ENCODE data around the gene PACRG. TPM values are rescaled to one million over a fixed set of nuclear protein-coding genes. Genes with fewer than 3 reads are reported as not detected.

PACRG gene
- total RNA-seq, 1 experiment from 2014 or later = 0.26 TPM

DNA sequence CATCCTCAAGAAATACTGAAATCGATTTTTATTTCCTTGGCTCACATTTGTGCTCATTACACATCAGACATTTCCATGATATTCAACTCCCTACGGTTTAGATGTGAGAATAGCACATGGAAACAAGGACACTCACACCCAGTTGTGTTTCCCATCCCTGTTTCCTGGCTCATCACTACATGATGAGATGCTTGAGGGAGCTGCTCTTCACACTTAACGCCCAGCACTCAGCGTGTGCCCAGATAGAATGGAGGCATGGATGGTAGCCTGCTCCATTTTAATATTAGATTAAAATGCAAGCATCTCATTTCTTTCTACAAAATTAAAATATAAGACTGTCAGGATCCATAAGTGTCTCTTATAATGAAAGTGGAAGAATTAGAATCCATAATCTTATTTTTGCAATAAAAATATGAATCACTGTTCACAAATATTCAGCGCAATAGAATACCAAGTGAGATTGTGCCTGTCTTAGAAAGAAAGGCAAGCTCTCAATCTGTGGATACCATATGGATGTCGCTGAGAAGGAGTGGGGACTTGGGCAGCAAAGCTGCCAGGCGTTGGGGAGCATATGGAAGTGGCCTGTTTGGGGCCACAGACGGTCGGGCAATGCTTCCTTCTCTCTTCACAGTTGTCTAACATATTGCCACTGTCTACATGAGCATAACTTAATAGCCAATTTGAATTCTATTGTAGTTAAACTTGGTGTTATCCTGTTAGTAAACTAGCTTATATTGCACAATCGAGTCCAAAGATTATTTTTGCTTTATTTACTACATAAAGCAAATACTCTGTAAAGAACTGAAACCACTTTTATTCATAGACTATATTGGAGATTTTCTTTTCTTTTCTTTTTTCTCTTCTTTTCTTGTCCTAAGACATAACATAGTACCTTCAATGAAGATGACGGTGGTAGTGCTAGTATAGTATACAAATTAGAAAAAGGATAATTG is 479.9 kb downstream of the PACRG start:
- no peak overlapping the region for H3K23ac ChIP-seq (ENCODE audit: insufficient read length, low read depth, low read length)
- no peak overlapping the region for H3K4me3 Mint-ChIP-seq
- H3K23me2 ChIP-seq (ENCODE audit: insufficient read length, low read depth, low read length, poor library complexity, severe bottlenecking) = no peaks in the 10 kb centered on the region
- H4K5ac ChIP-seq (ENCODE audit: insufficient read length, low read depth, low read length) = no peak overlapping the region
- H3K9ac ChIP-seq (ENCODE audit: extremely low read depth, insufficient read length, low read length) = no peak overlapping the region
- peaks cover 8 to 30% (median 16%) of the 10 kb centered on the region in 3 experiments for H3K36me3 Mint-ChIP-seq (ENCODE audit: insufficient read depth in 1 of 3, low read depth in 3 of 3)
- no peaks in the 10 kb centered on the region for H4K20me1 ChIP-seq (ENCODE audit: control insufficient read depth, insufficient read depth, insufficient read length)
- H3K18ac ChIP-seq (ENCODE audit: insufficient read length, low read depth, low read length) = no peak overlapping the region
- no CpG with 5 or more reads among the region's 11 CpGs for WGBS (ENCODE audit: extremely low coverage, insufficient read length, low lambda C conversion rate)
- H2BK12ac ChIP-seq (ENCODE audit: insufficient read length, low read depth, low read length) = no peak overlapping the region
- no peak overlapping the region for H4K8ac ChIP-seq (replicated peaks; ENCODE audit: insufficient read length, low read depth, low read length)
- H2BK20ac ChIP-seq (ENCODE audit: low read depth, low read length, poor library complexity, severe bottlenecking) = no peak overlapping the region
- H3K79me2 ChIP-seq (ENCODE audit: insufficient read depth, low read length) = no peaks in the 10 kb centered on the region
- no peaks in the 10 kb centered on the region for H3K27me3 ChIP-seq (ENCODE audit: insufficient read depth, low read length)
- no peak overlapping the region for H4K91ac ChIP-seq (ENCODE audit: insufficient read length, low read depth, low read length)
- no peak overlapping the region for H2AFZ ChIP-seq (ENCODE audit: low read length)
- no peaks in the 10 kb centered on the region for H3K9me3 ChIP-seq (ENCODE audit: control insufficient read depth, low read depth, low read length)
- no peaks in the 10 kb centered on the region for H3K79me1 ChIP-seq (ENCODE audit: insufficient read depth, low read depth, low read length, poor library complexity, severe bottlenecking)
- H2BK5ac ChIP-seq (ENCODE audit: insufficient read length, low read length) = no peak overlapping the region
- peaks cover 22 to 23% of the 10 kb centered on the region in 2 experiments for H3K9me3 Mint-ChIP-seq
- no peak overlapping the region for H3K4ac ChIP-seq (ENCODE audit: low read depth, low read length)
- TF ChIP-seq CTCF (conservative IDR thresholded peaks at IDR 0.05) = no peak
- H3K4me1 ChIP-seq (ENCODE audit: insufficient read depth, low read length) = no peaks in the 10 kb centered on the region
- no peak overlapping the region for H3K27ac ChIP-seq (ENCODE audit: insufficient read length, low read depth, low read length)
- H2BK15ac ChIP-seq (ENCODE audit: low read depth, low read length) = no peak overlapping the region
- no peak for DNase-seq
- H3K4me2 ChIP-seq (ENCODE audit: insufficient read depth, insufficient read length, low read length) = no peak overlapping the region
- peaks cover 3 to 4% of the 10 kb centered on the region in 2 experiments; a peak in 2 of 4 replicates for H3K4me1 Mint-ChIP-seq
- no peak overlapping the region for H3K27ac Mint-ChIP-seq
- H2BK120ac ChIP-seq (ENCODE audit: low read depth, low read length, poor library complexity, severe bottlenecking) = no peak overlapping the region
- H3K27me3 Mint-ChIP-seq (ENCODE audit: low read depth) = no peaks in the 10 kb centered on the region
- no peak overlapping the region for H3T11ph ChIP-seq (ENCODE audit: low read length)
- H2AK5ac ChIP-seq (ENCODE audit: insufficient read length, low read length) = no peak overlapping the region
- H3K56ac ChIP-seq (ENCODE audit: insufficient read length, low read depth, low read length) = no peak overlapping the region
- H3K14ac ChIP-seq (ENCODE audit: insufficient read depth, low read length) = no peak overlapping the region
